Adrenal gland (tissue), 12 donors: ENCODE measurements around the gene MYO1E. TPM values are rescaled to one million over a fixed set of nuclear protein-coding genes. Genes with fewer than 3 reads are reported as not detected.

ENCODE experiments used
- DNase-seq, 7 donors: peaks; one replicate each; pipeline ENCODE4 v3.0.0-alpha.2; 2019 to 2020
- H3K27ac ChIP-seq, 5 donors: fragments of 200-600 bp; sonication (generic) in 4 of 5; 1 replicate in 3 of 5; 2 replicates in 2 of 5; pipeline versions ENCODE4 v1.5.1 to v1.8.0; 2016 to 2020; ENCODE audit warnings: mild to moderate bottlenecking in 1 of 5
- H3K27me3 ChIP-seq: fragments of 200-600 bp; 2 replicates; pipeline ENCODE4 v1.8.0; 2021
- H3K36me3 ChIP-seq, 2 donors: fragments of 200-600 bp; replicated peaks in 1 of 2; 1 replicate in 1 of 2; 2 replicates in 1 of 2; pipeline versions ENCODE4 v1.5.1 to v1.8.0; 2018 to 2022
- H3K4me1 ChIP-seq, 2 donors: fragments of 200-600 bp; replicated peaks in 1 of 2; 1 replicate in 1 of 2; 2 replicates in 1 of 2; pipeline versions ENCODE4 v1.5.1 to v1.8.0; 2018 to 2021
- H3K4me3 ChIP-seq, 4 donors: fragments of 200-600 bp; sonication (generic) in 3 of 4; one replicate each; pipeline ENCODE4 v1.5.1; 2016 to 2018
- H3K9me3 ChIP-seq, 3 donors: fragments of 200-600 bp; sonication (generic) in 1 of 3; replicated peaks in 1 of 3; 1 replicate in 2 of 3; 2 replicates in 1 of 3; pipeline versions ENCODE4 v1.5.1 to v1.8.0; 2016 to 2021
- POLR2A ChIP-seq, 2 donors: fragments of 450-650 bp; IDR thresholded peaks; one replicate each; pipeline ENCODE4 v1.6.1; 2017; ENCODE audit warnings: antibody characterized with exemption in 2 of 2, mild to moderate bottlenecking in 2 of 2, moderate library complexity in 1 of 2
- WGBS, 4 donors: extraction: QIAGEN DNeasy Blood & Tissue Kit in 2 of 4; methylation state at CpG; one replicate each; pipeline versions ENCODE4 v1.1.5 to v1.1.7; 2013 to 2017; 5-methylcytosine and 5-hydroxymethylcytosine counted together
- intact Hi-C, 2 donors: fragments of 100-400 bp; cut with DNase I; formaldehyde crosslinking; loops; one replicate each; pipeline versions ENCODE4 v1.14.1 to v1.15.0; 2022 to 2023
- polyA plus RNA-seq, 3 donors: library from polyadenylated mRNA; stranded (reverse); fragments of 200-250 nt in 2 of 3; fragments of 350-450 nt in 1 of 3; fragmentation: Illumina TruSeq in 1 of 3; extraction: RNeasy Lipid Tissue Mini Kit (QIAGEN cat#74804) in 1 of 3; gene quantifications; one replicate each; pipeline ENCODE4 v1.2.3, GENCODE V29; 2013 to 2014
- total RNA-seq, 9 donors: library from RNA; depleted of rRNA in 4 of 9; stranded (reverse); fragments of >200 nt in 4 of 9; fragments of 120-200 nt in 1 of 9; fragmentation: NEBNext Ultra II Directional in 1 of 9; extraction: Animal tissue kit (Norgen Biotek cat#: 25700) in 1 of 9; gene quantifications; one replicate each; pipeline versions ENCODE4 v1.1.0 to v1.2.4, GENCODE V29; 2013 to 2023
- TF ChIP-seq, protein P1 (sequence below), 6 experiments: fragments of 450-650 bp in 4 of 6; fragments of 200-600 bp in 2 of 6; sonication (generic) in 1 of 6; IDR thresholded peaks; 1 replicate in 5 of 6; 2 replicates in 1 of 6; pipeline versions ENCODE4 v1.5.1 to v1.8.0; 2016 to 2021; ENCODE audit warnings: antibody characterized with exemption in 6 of 6, mild to moderate bottlenecking in 2 of 6, moderate library complexity in 1 of 6
- donor health status: healthy with polysubstance abuse.
- donor health status: Bipolar disorder and iron deficiency.
- donor health status: DM: yes; HTN: yes; CAD: no.
- donor health status: DM: no; HTN: no; CAD: no.
- donor health status: DM: no; HTN: no; CAD: no.
- donor health status: DM: yes; HTN: yes; CAD: no.

The MYO1E gene
- total and polyA plus RNA-seq, 12 donors = 11.9 to 50.8 (median 26.0) TPM

DNA sequence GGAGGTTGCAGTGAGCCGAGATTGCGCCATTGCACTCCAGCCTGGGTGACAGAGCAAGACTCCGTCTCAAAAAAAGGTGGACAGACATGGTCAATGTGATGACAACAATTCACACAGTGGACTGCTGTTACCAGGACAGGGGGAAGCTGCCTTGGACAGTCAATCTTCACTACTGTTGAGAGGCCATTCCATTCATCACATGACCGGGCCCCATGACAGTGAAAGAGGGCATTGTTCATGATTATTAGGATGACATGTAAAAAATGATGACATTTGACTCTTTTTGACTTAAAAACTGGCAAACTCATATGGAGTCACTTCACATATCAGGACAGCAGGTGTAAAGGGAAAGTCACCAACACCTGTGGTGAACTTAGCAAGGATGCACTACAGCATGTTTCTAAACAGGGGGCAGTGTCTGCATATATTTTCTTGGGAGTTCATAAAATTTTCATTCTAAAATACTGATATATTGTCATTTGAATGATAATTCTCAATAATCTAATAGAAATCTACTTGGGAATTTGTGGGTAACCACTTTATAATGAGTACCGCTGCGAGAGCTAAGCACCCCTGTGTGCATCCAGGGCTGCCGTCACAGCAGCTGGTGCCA is 200.3 kb downstream of the MYO1E start:
- H3K27ac ChIP-seq = no peak overlapping the region
- DNase-seq = no peak
- H3K4me3 ChIP-seq = no peak overlapping the region
- no peaks in the 10 kb centered on the region for H3K27me3 ChIP-seq
- TF ChIP-seq, protein P1, sequence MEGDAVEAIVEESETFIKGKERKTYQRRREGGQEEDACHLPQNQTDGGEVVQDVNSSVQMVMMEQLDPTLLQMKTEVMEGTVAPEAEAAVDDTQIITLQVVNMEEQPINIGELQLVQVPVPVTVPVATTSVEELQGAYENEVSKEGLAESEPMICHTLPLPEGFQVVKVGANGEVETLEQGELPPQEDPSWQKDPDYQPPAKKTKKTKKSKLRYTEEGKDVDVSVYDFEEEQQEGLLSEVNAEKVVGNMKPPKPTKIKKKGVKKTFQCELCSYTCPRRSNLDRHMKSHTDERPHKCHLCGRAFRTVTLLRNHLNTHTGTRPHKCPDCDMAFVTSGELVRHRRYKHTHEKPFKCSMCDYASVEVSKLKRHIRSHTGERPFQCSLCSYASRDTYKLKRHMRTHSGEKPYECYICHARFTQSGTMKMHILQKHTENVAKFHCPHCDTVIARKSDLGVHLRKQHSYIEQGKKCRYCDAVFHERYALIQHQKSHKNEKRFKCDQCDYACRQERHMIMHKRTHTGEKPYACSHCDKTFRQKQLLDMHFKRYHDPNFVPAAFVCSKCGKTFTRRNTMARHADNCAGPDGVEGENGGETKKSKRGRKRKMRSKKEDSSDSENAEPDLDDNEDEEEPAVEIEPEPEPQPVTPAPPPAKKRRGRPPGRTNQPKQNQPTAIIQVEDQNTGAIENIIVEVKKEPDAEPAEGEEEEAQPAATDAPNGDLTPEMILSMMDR (IDR thresholded peaks at IDR 0.05) = no peak
- TF ChIP-seq POLR2A (IDR thresholded peaks at IDR 0.05) = no peak
- WGBS, 4 donors = 94 to 99% (median 98%) methylated on average over 7 of the region's 7 CpGs
- no peaks in the 10 kb centered on the region for H3K9me3 ChIP-seq
- H3K36me3 ChIP-seq = no peaks in the 10 kb centered on the region
- intact Hi-C loops = loop anchor here in 1 of 2 donors (10.0 kb wide), 1 partner anchor 322 kb away; no protein-coding TSS in a partner anchor
- H3K4me1 ChIP-seq = peaks cover 23 to 32% of the 10 kb centered on the region in 2 donors

DNA sequence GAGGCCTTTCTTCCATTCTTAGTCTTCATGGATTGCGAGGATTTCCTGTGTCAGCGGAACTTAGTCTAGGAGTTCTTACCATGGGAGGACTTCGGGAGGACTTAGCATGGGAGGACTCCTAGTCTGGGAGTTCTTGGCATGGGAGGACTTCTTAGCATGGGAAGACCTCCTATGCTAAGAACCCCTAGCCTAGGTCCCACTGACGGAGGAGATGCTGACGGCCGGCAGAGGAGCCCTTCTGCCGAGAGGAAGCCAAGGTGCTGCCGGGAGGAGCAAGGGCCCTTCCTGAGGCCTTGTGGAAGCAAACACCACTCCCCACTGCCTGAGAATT is 201.6 kb downstream of the MYO1E start:
- 91 to 98% (median 98%) methylated on average over 6 to 8 of the region's 8 CpGs for WGBS, 4 donors
- DNase-seq = no peak
- Histone ChIP-seq H3K4me3 (no peak overlapping the region), H3K36me3 (no peaks in the 10 kb centered on the region), H3K27me3 (no peaks in the 10 kb centered on the region), H3K4me1 (peaks cover 23 to 32% of the 10 kb centered on the region in 2 donors), H3K9me3 (no peaks in the 10 kb centered on the region), H3K27ac (no peak overlapping the region)
- intact Hi-C loops = loop anchor here in 1 of 2 donors (10.0 kb wide), 1 partner anchor 324 kb away; no protein-coding TSS in a partner anchor
- TF ChIP-seq POLR2A (IDR thresholded peaks at IDR 0.05) = no peak
- TF ChIP-seq, protein P1 (IDR thresholded peaks at IDR 0.05) = no peak

DNA sequence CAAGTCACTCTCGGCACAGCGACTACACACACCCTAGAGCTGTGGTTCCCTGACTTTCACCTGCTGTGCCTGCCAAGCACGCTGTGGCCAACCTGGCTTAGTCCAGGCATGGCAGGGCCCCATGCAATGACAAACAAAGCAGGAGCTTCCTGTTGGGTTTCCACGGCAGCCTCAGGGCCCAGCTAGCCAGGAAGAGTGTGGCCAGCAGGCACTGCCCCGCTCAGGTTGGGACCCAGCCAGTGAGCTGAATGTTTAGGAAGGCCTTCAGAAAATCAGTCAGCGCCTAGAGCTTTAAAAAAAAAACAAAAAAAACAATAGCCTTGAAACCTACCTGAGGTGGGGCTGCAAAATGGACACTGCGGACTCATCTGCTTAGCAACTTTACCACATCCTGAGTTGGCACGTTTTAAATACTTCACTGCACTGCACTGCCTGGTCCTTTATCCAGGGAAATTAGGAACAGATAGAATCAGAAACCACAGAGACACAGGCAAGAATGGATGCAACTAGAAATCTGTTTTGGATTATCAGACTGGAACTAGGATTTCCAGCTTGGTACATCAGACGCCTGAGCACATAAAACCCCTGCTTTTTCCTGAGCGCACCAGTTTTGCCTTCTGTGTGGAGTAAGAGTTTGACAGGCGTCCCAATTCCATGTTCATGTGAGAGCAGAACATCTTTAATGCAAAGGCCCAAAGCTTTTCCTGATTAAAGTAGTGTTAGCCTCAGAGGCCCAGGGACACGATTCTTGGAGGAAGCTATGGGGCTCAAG is 202.2 kb downstream of the MYO1E start:
- Histone ChIP-seq H3K27me3 (no peaks in the 10 kb centered on the region), H3K4me3 (no peak overlapping the region), H3K9me3 (no peaks in the 10 kb centered on the region), H3K4me1 (peaks cover 21 to 31% of the 10 kb centered on the region in 2 donors), H3K27ac (peak overlapping the region in 4 of 5 donors; percentile 24 to 87 (median 78)), H3K36me3 (no peaks in the 10 kb centered on the region)
- intact Hi-C loops = loop anchor here in 1 of 2 donors (10.0 kb wide), 1 partner anchor 324 kb away; no protein-coding TSS in a partner anchor
- WGBS, 4 donors = 70 to 79% (median 75%) methylated on average over 12 of the region's 12 CpGs
- DNase-seq = peak; percentile 27 to 67 (median 61)
- TF ChIP-seq, protein P1 (IDR thresholded peaks at IDR 0.05) = no peak
- TF ChIP-seq POLR2A (IDR thresholded peaks at IDR 0.05) = no peak

DNA sequence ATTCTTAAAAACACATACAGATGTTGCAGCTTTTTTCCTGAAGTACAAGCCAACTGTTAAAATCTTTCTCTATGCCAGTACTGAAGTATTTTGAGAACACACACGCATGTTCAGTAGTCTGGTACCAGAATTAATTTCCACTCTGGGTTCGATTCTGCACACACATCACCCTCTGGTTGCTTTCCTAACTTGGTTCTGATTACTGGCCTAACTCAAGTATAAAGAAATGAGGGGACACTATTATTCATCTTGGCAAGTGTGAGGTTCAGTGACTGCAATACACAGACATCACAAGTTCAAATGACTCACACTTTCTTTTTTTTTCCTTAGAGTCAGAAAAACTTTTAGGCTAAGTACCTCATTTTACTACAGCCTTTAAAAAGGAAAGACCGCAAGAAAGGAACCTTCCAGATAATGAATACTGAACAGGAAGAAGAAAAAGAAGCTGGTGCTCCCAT is 203.4 kb downstream of the MYO1E start:
- Histone ChIP-seq H3K36me3 (no peaks in the 10 kb centered on the region), H3K27me3 (no peaks in the 10 kb centered on the region), H3K9me3 (no peaks in the 10 kb centered on the region), H3K4me3 (no peak overlapping the region), H3K27ac (peak overlapping the region; percentile 44 to 80 (median 78)), H3K4me1 (peaks cover 16 to 22% of the 10 kb centered on the region in 2 donors)
- TF ChIP-seq, protein P1 (IDR thresholded peaks at IDR 0.05) = no peak
- TF ChIP-seq POLR2A (IDR thresholded peaks at IDR 0.05) = no peak
- intact Hi-C loops = no loop called here
- DNase-seq = no peak
- 49 to 70% (median 54%) methylated on average over 3 of the region's 3 CpGs for WGBS, 4 donors
